GM18517 (cell line): ENCODE measurements around the gene TAF4.

Experiments
- ATAC-seq: cut with Tn5 transposase; IDR thresholded peaks from one replicate; pipeline ENCODE4 v1.9.1; 2021; ENCODE audit warnings: mild to moderate bottlenecking, moderate library complexity; ENCODE audit not compliant: unreplicated experiment

TAF4 gene

DNA sequence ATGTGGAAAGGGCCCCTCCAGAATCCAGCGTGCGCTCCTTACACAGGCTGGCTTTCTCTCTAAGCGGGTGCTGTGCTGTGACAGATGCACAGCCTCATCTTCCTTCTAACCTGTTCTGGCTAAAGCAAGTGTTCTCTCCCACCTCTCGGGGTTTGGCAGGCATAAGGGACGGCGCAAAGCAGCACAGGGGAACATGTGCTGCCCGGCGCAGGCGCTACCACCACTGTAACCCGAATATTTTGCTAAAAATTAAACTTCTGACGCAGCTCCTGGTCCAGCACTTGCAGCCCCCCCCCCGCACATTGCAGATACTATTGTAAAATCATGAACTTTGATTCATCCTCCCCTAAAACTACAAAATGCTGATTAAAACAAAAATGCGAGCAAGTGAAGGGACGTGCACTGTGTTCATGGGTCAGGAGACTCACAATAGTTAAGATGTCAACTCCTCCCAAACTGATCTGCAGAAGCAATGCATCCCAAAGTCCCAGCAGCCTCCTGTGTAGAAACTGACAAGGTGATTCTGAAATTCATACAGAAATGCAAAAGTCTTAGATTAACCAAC, 43.0 kb downstream of the TAF4 start:
- ATAC-seq: no peak

DNA sequence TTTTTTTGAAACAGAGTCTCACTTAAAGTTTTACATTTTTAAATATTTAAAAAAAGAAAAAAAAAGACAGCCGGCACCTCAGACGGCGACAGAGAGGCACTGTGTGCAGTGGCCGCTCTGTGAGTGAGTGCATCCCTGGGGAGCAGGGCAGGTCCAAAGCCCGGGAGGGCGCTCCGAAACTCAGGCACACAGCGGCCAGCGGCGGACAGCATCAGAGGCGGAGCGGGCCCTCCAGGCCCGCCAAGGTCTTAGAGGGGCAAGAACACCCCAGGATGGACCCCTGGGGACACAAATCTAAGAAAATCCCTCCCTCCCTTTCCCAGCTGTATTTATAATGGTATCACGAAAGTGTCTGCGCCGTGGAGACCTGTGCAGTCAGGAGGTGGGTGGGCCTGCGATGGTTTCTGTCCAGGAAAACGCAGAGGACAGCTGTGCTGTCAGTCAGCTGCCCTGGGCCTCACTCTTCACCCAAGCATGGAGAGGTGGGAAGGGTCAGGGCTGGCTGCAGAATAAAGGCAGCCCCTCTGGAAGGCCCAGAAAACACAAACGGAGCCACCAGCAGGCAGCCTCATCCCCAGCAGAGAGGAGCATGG, 43.8 kb downstream of the TAF4 start:
- no peak for ATAC-seq

DNA sequence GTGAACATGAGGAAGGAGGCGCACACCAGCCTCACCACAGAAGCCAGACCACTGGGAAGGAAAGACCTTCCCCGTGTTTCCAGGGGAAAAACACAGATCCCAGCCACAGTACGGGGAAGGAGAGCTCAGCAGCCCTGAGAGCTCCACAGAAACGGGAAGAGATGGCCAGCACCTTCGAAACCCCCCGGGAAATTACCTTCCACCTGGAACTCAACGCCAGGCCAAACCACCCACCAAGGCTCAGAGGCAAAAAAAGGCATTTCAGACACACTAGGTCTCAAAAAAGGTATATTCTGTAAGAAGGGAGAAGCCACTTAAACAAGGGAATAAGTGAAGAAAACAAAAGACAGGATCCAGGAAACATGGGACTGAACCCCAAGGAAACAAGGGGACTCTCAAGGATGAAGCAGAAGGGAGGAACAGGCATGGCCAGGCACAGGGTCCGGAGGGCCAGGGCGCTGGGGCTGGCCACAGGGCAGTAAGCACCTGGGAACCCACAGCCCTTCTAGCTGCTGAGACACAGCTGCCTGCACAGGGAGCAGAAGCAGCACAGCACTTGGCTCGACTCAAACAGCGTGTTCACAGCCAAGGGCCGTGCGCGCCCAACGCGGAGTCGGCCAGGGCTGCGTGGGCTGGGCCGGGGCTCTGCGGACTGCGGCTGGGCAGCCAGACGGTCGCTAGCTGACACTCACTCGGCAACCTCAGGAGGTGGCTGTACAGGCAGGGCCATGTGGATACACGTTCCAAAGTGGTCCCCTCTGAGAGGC, 44.6 kb downstream of the TAF4 start:
- no peak for ATAC-seq

DNA sequence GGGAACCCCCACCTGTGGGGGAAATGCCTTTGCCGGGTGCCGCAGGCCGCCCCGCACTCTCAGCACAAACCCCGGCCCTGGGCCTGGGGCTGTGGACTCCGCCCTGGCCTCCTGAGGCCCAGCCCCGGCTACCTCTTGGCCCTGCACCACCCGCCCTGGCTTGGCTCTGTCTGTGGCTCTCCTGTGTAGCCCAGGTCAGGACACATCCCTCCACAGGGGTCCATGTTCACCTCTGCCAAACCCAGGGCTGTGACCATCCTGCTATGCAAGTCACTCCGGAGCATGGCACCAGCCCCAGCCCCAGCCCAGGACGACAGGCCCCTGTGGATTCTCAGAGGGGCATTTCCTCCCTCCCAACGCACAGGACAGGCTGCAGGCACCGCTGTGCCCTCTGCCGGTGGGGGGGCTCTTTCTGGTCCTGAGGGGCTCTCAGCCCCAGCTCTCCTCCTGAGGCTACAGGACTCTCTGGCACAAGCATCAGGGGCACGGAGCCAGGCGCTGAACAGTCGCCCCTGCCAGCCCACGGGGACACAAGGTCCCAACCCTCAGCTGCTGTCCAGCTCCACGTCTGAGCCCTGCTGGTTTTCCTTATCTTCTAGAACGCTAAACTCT, 45.7 kb downstream of the TAF4 start:
- no peak for ATAC-seq

DNA sequence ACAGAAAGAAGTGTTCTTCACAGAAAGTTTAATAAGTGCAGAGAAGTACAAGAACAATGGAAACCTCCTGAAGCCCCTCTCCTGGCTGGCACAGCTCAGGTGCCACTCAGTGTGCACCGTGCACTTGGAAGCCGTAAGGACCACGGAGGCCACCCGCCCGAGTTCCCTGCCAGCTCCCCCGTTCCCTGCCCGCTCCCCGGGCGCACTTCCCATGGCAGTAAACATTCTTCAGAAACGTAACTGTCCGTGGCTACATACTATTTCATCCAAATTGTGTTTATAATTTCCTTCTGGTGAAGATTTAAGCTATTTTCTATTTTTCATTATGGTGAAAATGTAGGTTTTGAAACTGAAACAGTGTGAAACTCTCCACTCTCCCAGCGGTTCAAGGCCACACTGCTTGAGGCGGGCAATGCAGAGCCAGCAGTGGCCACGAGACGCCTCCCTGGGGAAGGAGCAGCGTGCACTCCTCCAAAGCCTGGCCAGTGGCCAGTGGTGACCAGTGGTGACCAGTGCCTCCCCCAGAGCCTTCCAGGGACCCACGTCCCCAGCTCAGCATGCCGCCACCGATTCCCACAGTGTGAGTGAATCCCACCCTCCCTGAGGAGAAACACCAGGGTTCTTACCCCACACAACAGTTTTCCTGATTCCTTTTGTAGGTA, 46.4 kb downstream of the TAF4 start:
- ATAC-seq: no peak

DNA sequence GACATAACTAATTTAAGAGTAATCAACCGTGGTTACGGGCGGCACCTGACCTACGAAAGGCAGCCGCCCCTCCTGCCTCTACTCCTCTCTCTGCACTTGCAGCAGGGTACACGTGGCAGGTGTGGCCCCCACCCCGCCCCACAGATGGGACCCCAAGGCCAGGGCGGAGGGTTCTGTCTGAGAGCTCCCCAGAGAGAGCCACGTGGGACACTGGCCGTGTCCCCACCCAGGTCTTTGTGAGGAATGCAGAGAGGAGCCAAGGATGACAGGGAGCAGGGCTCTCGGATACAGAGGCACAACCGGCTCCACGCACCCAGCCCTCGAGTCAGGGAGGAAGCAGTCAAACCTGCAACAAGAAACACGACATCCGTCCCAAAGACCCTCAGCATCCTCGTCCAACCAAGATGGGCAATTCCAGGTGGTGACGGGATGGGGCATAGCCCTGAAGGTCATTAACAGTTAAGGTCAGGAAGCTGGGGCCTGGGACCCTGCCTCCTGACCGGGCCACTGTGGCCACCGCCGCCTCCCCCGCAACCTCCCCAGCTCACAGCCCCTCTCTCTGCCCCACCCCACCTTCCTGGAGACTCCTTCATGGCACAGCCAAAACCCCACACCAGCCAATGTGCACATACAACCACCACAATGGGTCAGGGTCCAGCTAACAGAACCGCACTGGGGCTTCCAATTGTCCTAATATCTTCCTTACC, 47.1 kb downstream of the TAF4 start:
- no peak for ATAC-seq

DNA sequence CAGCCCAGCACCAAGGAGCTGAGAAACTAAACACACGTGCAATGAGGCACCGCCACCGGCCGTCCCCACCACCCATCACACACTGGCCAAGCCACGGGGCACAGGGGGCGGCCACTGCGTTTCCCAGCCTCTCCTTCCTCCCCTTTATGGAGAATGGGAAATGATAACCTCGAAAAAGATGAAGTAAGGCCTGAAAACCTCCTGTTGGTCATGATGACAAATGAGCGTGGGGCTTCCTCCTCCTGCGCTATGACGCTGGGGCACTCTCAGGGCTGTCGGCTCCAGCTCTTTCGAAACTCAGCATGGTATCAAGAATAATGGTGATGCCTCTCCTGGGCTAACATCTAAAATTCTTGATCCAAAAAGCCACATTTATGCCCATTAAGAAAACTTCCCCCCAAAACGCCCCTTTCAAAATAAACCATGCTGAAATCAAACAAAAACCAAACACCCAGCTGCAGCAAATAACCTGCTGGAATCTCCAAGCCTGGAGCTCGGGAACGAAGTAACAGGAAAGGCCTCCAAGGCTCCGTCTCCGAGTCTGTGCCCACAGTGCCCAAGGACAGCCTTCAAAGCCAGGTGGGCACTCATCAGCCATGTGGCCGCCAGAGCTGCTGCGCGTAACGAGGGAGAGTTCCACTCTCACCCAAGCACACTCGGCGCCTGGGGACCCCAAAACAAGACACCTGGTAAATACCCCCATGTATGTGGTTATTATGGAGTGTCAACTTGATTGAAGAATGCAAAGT, 50.0 kb downstream of the TAF4 start:
- ATAC-seq: no peak

DNA sequence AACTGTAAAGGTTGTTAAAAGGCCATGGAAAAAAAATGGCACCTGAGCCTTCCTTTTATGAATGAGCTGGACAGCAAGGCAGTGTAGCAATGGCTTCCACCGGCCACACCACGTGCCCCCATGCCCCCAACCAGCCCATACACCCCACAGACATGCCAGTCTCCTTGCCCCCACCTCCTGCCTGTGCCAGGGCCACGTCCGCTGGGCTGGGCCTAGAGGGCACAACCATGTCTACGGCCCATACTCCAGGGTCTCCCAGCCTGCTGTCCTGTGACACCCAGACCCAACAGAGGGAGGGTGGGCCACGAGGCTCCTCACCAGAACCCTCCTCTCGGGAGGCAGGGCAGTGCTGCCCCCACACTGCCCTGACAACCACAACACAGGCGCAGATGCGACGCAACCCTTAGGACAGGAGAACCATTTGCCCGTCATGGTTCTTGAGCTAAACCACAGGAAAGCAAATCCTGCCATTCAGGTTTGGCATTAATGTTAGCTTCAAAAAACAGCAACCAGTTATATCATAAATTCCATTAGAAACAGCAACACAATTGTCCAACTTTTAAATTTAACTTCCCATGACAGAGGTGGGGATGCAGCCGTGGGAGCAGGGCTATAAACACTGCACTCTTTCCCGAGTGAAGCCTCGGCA, 50.7 kb downstream of the TAF4 start:
- no peak for ATAC-seq

DNA sequence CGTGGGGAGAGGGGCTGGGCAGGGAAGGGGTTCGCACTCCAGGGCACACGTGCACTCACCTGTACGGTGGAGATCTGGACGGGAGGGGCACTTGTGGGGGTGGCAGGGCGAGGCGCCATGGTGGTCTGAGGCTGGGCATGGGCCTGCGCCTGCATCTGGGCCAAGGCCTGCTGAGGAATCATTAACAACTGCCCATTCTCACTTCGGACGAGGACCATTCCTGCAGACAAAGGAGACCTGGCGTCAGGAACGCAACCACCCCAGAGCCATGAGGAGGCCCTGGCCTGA, 51.2 kb downstream of the TAF4 start:
- no peak for ATAC-seq

DNA sequence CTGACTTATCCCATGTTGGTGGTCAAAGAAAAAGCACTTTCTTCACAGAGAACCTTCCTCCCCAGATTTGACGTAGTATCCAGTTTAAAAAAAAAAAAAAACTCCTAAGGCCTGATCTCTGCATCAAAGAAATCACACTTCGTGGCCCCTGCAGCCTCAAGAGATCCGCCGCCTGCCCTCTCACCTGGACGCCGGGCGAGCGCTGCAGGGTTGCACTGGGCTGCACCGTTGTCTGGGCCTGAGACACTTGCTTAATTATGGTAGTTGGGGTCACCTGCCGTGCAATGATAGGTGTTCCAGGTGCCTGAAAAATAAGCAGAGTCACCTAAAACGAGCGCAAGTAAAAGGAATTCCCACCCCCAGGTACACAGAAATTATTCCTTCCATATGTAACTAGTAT, 53.0 kb downstream of the TAF4 start:
- ATAC-seq: no peak

DNA sequence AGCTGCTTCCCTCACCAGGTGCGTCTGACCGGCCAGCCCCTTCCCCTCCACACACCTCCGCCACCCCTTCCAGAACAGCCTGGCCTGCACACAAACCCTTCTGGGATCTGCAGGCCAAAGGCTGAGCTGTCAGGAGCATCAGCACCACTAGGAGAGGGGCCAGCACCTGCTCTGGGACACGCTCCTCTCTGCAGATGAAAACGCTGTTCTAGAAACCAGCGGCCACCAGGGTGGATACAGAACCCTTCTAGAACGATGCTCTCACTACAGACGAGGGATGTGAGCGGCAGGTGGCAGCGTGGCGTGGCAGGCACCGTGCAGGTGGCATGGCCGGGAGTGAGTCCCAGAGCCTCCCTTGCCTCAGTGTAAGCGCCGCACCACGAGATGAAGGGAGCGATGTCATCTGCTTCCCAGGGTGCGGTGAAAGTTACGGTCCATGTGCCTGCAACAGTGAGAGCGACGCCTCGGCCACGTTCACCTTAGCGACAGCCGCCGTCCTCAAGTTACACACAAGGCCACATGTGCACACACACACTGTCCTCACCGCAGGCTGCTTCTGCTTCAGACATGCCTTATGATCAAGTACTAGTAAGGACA, 53.6 kb downstream of the TAF4 start:
- no peak for ATAC-seq

DNA sequence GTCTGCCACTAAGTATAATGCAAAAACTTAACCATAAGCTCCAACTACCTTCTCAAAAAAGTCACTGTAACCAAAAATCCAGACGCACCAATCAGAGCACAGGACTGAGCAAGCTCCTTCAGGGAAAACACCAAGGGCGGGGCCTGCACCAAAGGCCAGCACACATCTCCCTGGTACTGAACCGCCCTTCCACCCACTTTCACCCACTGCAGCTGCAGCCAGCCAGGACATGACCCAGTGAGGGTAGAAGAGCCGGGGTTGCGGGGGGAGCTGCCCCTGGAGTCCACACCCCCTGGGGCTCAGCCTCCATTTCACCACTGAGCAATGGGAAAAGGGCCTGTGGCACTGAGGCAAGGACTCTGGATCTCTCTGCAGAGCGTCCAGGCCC, 54.3 kb downstream of the TAF4 start:
- no peak for ATAC-seq

DNA sequence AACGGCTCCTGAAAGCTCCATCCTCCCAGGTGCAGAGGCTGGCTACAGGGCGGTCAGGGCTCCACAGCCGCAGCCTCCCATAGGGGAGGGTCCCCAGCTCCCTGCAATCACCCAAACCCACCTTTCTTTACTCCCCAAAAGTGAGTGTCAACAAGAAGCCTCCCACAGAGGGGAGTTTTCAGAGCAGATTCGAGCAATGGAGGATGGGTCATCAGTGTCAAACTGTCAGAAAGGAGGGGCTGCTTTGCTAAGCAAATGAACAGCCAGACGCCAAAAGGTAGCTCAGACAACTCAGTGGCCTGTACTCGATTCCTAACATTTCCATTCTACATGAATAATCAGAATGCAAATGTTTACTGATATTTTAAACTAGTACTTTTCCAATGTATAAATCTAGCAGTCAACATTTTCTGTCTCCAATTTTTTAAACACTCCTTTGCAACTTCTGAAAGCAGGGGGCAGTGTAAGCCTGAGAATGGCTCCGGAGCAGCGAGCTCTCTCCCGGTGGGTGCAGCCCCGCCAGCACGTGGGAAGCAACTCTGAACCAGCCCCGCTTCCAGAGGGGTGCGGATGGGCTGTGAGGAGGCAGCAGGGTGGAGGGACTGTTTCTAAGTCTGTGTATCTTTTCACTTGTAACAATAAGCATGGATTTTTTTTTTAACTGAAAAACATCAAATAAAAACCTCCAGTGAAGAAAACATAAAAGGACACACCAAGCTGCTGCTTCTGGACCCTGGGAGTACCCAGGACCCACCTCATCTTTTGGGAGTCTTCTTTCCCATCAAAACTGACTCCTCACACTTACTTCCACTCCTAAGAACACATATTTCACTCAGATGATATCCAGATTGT, 54.9 kb downstream of the TAF4 start:
- ATAC-seq: no peak

DNA sequence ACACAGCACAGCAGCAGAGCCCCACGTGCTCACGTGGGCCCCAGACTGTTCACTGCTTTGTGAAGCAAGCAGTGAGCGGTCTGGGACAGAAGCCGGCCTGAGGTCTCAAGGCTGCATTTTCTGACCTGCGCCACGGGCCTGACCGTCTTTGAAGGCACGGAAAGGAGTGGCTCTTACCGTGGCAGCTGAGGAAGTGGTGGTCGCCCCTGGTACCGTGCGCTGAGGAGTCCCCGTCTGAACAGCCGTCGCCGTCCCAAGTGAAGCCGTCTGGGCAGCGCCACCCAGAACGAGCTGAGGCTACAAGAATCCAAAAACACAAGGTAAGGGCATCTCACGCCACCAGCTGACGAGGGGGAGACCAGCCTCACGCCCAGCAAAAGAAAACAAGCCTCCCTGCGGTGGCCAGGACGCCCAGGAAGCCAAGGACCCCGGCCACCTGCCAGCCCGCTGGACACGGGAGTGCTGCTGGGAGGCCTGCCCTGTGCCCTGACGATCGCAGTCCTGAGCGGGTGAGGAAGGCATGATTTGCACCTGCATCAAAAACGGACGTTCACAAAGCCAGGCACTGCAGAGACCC, 55.7 kb downstream of the TAF4 start:
- no peak for ATAC-seq

DNA sequence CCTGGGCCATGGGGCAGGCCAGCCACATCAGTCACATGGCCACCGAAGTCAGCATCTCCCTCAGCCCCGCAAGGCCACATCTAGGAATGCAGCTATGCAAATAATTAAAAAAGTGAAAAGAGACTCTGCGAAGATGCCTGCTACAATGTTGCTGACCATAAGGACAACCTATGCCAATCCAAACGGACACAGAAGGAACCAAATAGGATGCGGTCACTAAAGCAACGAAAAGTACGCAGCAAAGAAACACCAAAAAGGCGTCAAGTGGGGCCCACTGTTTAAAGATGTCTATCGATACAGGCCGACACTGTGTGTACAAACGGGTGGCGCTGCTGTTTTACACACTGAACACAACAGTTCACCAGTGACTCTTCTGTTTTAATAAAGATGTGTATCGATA, 56.4 kb downstream of the TAF4 start:
- no peak for ATAC-seq

DNA sequence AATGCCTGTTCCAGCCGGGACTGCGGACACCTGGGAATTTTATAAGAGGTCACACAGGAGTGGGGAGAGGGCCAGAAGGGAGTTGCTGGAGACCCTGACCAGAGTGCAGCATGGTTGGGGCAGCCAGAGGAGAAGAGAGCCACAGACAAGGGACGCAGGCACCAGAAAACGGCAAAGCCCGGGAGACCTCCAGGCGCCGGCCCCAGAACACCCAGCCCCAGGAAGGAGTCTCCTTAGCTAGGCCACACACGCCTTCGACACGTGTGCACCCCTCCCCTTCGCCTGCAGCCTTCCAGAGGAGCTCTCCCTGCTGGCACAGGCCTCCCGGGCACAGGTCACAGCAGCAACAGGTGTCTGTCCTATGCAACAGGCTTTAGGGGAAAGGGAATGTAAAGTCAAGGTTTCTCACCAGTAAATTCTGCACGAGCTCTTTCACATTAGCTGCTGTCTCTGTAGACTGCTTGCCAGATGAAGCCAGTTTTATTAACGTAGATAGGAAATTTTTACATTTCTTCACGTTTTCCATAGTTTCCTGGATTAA, 57.0 kb downstream of the TAF4 start:
- no peak for ATAC-seq

DNA sequence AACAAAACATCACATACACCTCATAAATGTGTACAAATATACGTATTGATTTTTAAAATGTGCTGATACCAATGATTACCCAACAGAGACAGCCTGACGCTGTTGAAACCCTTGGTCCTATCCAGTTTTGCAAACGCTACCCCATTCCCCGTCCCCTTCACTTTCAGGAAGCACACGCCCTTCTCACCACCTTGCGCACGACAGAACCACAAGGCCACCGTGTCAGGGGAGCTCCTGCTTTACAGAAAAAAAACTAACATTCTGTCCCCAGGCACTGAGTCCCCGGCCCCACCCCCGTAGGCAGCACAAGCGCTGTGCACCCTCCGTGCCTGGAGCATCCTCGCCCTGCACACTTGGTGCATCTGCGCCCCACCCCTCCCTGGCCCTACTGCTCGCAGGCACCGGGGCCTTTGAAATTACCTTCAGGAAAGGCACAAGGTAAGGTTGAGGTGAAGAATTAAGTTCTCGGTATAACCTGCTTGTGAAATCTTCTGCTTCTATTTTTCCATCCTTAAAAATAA, 58.5 kb downstream of the TAF4 start:
- no peak for ATAC-seq

DNA sequence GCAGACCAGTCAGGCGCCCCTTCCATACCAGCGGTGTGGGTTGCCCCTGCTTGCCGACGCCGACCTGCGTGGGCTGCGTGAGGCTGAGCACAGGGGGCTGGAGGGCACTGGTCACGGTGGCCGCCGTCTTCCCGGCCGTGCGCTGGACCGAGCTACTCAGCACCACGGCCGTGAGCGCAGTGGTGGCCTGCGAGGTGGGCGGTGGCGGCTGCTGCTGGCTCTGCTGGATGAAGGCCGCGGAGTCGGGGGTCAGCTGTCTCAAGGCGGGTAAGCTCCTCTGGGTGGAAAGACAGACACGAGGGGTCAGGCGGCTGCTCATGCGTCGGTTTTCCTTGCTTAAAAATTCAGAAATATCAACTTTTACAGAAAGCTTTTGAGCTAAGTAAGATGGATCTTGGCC, 59.2 kb downstream of the TAF4 start:
- no peak for ATAC-seq
